Fibroblast of lung (primary cell): ENCODE measurements around the gene MTA2. TPM values are rescaled to one million over a fixed set of nuclear protein-coding genes. Genes with fewer than 3 reads are reported as not detected.
A peak's percentile ranks its signal among the peaks of the same experiment; 100 is the strongest.

Experiments
- DNase-seq, 2 donors: peaks; one replicate each; pipeline versions ENCODE4 v3.0.0 to v3.0.0-alpha.2; 2010; ENCODE audit warnings: low read depth in 2 of 2
- H2AFZ ChIP-seq: 2 replicates; pipeline ENCODE4 v1.5.1; 2012; ENCODE audit warnings: low read length, control low read depth, inconsistent platforms
- H3K27ac ChIP-seq: 2 replicates; pipeline ENCODE4 v1.5.1; 2011; ENCODE audit warnings: low read length, control low read depth; ENCODE audit not compliant: insufficient read depth
- H3K27me3 ChIP-seq: 2 replicates; pipeline ENCODE4 v1.5.1; 2011; ENCODE audit warnings: mild to moderate bottlenecking, low read length; ENCODE audit not compliant: control insufficient read depth, insufficient read depth
- H3K36me3 ChIP-seq: 2 replicates; pipeline ENCODE4 v1.5.1; 2011; ENCODE audit warnings: low read length; ENCODE audit not compliant: control insufficient read depth, insufficient read depth
- H3K4me1 ChIP-seq: 2 replicates; pipeline ENCODE4 v1.5.1; 2011; ENCODE audit warnings: low read length; ENCODE audit not compliant: control insufficient read depth, insufficient read depth; ENCODE audit errors: extremely low read depth
- H3K4me2 ChIP-seq: 2 replicates; pipeline ENCODE4 v1.5.1; 2011; ENCODE audit warnings: low read length, control low read depth; ENCODE audit not compliant: insufficient read depth; ENCODE audit errors: extremely low read depth
- H3K4me3 ChIP-seq, 4 experiments: fragments of 200-600 bp in 1 of 4; sonication (generic) in 1 of 4; replicated peaks in 1 of 4; 2 replicates each; pipeline ENCODE4 v1.5.1; 2011 to 2016; ENCODE audit warnings: low read length in 4 of 4, low read depth in 3 of 4, mild to moderate bottlenecking in 3 of 4, control low read depth in 2 of 4, inconsistent platforms in 1 of 4, mixed read lengths in 1 of 4; ENCODE audit not compliant: insufficient read depth in 1 of 4; ENCODE audit errors: control extremely low read depth in 1 of 4
- H3K79me2 ChIP-seq: 2 replicates; pipeline ENCODE4 v1.5.1; 2012; ENCODE audit warnings: mild to moderate bottlenecking, low read length, inconsistent platforms; ENCODE audit not compliant: control insufficient read depth, insufficient read depth
- H3K9ac ChIP-seq: 2 replicates; pipeline ENCODE4 v1.5.1; 2011; ENCODE audit warnings: mild to moderate bottlenecking, low read length, control low read depth; ENCODE audit not compliant: insufficient read depth
- H3K9me3 ChIP-seq: 2 replicates; pipeline ENCODE4 v1.5.1; 2012; ENCODE audit warnings: low read depth, low read length; ENCODE audit not compliant: control insufficient read depth, insufficient read depth
- H4K20me1 ChIP-seq: 2 replicates; pipeline ENCODE4 v1.5.1; 2011; ENCODE audit warnings: low read length; ENCODE audit not compliant: control insufficient read depth, insufficient read depth; ENCODE audit errors: extremely low read depth
- CTCF ChIP-seq, 2 donors: IDR thresholded peaks in 1 of 2; conservative IDR thresholded peaks in 1 of 2; 1 replicate in 1 of 2; 2 replicates in 1 of 2; pipeline ENCODE4 v1.5.1; 2011 to 2012; ENCODE audit warnings: low read length in 2 of 2, control low read depth in 1 of 2, inconsistent platforms in 1 of 2, low read depth in 1 of 2, mild to moderate bottlenecking in 1 of 2
- EZH2 ChIP-seq: IDR thresholded peaks from 2 replicates; pipeline ENCODE4 v1.5.1; 2012; ENCODE audit warnings: low read length, control low read depth, mild to moderate bottlenecking; ENCODE audit errors: missing control alignments
- polyA plus RNA-seq, 2 donors: library from polyadenylated mRNA; depleted of rRNA in 1 of 2; stranded (reverse) in 1 of 2; unstranded in 1 of 2; fragments of >200 nt; gene quantifications; 2 replicates each; pipeline ENCODE4 v1.2.1, GENCODE V29; 2011 to 2012; ENCODE audit warnings: missing spikeins in 1 of 2
- total RNA-seq: library from RNA; depleted of rRNA; stranded (reverse); fragments of >200 nt; gene quantifications from 2 replicates; pipeline ENCODE4 v1.2.1, GENCODE V29; 2014

The MTA2 gene
- total and polyA plus RNA-seq, 2 donors (not counting 1 experiment from before 2014, with no cell fraction given), result 31.4 to 117 TPM

GRCh38 chr11:62546244-62546928 lies 55.3 kb downstream of the MTA2 start, which contains the start of gene AHNAK:
TSS of gene AHNAK (minus strand) at chr11:62546806. CDS start at chr11:62536098, 10,708 bp downstream.
- Histone ChIP-seq H3K4me2 (peak within 1 kb of the TSS; percentile 98), H3K4me1 (peaks cover 15% of the 10 kb centered on the region), H2AFZ (peak within 1 kb of the TSS; percentile 13), H3K27me3 (no peaks in the 10 kb centered on the region), H3K9ac (peak within 1 kb of the TSS; percentile 91), H3K27ac (peak within 1 kb of the TSS; percentile 83), H3K4me3 (peak within 1 kb of the TSS; percentile 96 to 100 (median 98)), H3K79me2 (peaks cover 67% of the 10 kb centered on the region), H3K9me3 (no peaks in the 10 kb centered on the region), H3K36me3 (peaks cover 11% of the 10 kb centered on the region), H4K20me1 (peaks cover 3% of the 10 kb centered on the region)
- peak; percentile 62 to 70 for DNase-seq
- TF ChIP-seq EZH2, result no peak
- TF ChIP-seq CTCF (conservative IDR thresholded peaks at IDR 0.05 in 1 of 2, IDR thresholded peaks at IDR 0.05 in 1 of 2; ENCODE audit: low read depth in 1 of 2, low read length in 2 of 2), result no peak

GRCh38 chr11:62545437-62546243 lies 56.0 kb downstream of the MTA2 start:
- TF ChIP-seq CTCF (conservative IDR thresholded peaks at IDR 0.05 in 1 of 2, IDR thresholded peaks at IDR 0.05 in 1 of 2; ENCODE audit: low read depth in 1 of 2, low read length in 2 of 2), result peak in 1 of 2 donors; percentile 14
- TF ChIP-seq EZH2, result no peak
- Histone ChIP-seq H3K9ac (peak overlapping the region; percentile 91), H4K20me1 (peaks cover 4% of the 10 kb centered on the region), H3K4me2 (no peak overlapping the region), H3K36me3 (peaks cover 11% of the 10 kb centered on the region), H3K4me3 (peak overlapping the region; percentile 96 to 100 (median 98)), H3K4me1 (peaks cover 20% of the 10 kb centered on the region), H3K79me2 (peaks cover 75% of the 10 kb centered on the region), H3K27ac (peak overlapping the region; percentile 83), H3K9me3 (no peaks in the 10 kb centered on the region), H2AFZ (no peak overlapping the region), H3K27me3 (no peaks in the 10 kb centered on the region)
- peak; percentile 93 to 94 for DNase-seq
